Measurements from ENCODE around the gene ZBTB17.

Gene ZBTB17

DNA sequence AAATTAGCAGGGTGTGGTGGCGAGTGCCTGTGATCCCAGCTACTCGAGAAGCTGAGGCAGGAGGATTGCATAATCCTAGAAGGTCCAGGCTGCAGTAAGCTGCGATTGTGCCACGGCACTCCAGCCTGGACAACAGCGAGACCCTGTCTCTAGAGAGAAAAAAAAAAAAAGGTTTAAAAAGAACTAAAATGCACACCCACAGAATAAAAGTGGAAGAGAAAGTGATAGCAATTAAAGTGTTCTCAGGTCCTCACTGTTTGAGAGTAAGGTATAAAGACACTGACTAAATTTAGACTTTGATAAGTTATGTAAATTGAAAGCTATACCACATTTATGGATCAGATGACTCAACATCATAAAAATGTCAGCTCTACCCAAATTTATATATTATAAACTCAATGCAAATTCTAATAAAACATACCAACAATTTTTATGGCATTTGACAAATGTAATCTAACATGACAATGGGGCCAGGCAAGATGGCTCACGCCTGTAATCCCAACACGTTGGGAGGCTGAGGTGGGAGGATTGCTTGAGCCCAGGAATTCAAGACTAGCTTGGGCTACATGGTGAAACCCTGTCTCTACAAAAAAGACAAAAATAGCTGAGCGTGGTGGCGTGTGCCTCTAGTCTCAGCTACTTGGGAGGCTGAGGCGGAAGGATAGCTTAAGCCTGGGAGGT, 11.8 kb downstream of the ZBTB17 start:
- peak overlapping the region; percentile 8 for H3K4me3 ChIP-seq (ENCODE audit: low read depth, low read length)
- TF ChIP-seq, protein P1, sequence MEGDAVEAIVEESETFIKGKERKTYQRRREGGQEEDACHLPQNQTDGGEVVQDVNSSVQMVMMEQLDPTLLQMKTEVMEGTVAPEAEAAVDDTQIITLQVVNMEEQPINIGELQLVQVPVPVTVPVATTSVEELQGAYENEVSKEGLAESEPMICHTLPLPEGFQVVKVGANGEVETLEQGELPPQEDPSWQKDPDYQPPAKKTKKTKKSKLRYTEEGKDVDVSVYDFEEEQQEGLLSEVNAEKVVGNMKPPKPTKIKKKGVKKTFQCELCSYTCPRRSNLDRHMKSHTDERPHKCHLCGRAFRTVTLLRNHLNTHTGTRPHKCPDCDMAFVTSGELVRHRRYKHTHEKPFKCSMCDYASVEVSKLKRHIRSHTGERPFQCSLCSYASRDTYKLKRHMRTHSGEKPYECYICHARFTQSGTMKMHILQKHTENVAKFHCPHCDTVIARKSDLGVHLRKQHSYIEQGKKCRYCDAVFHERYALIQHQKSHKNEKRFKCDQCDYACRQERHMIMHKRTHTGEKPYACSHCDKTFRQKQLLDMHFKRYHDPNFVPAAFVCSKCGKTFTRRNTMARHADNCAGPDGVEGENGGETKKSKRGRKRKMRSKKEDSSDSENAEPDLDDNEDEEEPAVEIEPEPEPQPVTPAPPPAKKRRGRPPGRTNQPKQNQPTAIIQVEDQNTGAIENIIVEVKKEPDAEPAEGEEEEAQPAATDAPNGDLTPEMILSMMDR (IDR thresholded peaks at IDR 0.05; ENCODE audit: insufficient read depth, low read depth, low read length, missing control alignments) = no peak
- peak; percentile 70 for DNase-seq (ENCODE audit: low read depth)

- TF ChIP-seq, protein P1 (IDR thresholded peaks at IDR 0.05; ENCODE audit: insufficient read depth, low read depth, low read length, missing control alignments) = no peak
- DNase-seq (ENCODE audit: low read depth) = peak; percentile 53
- peak overlapping the region; percentile 8 for H3K4me3 ChIP-seq (ENCODE audit: low read depth, low read length)
Measured at GRCh38 chr1:15963363-15963967, 12.4 kb downstream of the ZBTB17 start.

DNA sequence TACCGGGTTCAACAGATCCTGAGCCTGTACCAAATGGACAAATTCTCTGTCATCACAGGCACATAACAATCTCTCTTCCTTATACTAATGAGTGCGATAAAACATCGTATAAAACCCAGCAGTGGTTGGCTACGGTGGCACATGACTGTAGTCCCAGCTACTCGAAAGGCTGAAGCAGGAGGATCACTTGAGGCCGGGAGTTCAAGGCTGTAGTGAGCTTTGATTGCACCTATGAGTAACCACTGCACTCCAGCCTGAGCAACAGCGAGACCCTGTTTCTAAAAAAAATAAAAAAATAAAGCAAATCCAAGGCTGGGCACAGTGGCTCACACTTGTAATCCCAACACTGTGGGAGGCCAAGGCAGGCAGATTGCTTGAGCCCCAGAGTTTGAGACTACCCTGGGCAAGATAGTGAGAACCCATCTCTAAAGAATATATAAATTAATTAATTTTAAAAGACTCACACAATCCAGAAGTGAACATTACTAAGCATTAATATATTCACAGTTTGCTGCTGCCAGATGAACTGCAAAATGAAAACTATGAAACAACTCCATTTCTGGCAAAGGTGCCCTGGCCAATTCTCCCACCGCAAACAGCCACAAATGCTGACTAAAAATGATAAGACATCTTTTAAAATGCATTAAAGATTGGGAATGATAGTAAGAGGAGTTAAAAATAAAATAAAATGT, 13.1 kb downstream of the ZBTB17 start:
- no peak for DNase-seq (ENCODE audit: low read depth)
- H3K4me3 ChIP-seq (ENCODE audit: low read depth, low read length) = no peak overlapping the region
- TF ChIP-seq, protein P1 (IDR thresholded peaks at IDR 0.05; ENCODE audit: insufficient read depth, low read depth, low read length, missing control alignments) = no peak

GRCh38 chr1:15962176-15962575, 13.7 kb downstream of the ZBTB17 start:
- no peak for DNase-seq (ENCODE audit: low read depth)
- H3K4me3 ChIP-seq (ENCODE audit: low read depth, low read length) = no peak overlapping the region
- TF ChIP-seq, protein P1 (IDR thresholded peaks at IDR 0.05; ENCODE audit: insufficient read depth, low read depth, low read length, missing control alignments) = no peak

DNA sequence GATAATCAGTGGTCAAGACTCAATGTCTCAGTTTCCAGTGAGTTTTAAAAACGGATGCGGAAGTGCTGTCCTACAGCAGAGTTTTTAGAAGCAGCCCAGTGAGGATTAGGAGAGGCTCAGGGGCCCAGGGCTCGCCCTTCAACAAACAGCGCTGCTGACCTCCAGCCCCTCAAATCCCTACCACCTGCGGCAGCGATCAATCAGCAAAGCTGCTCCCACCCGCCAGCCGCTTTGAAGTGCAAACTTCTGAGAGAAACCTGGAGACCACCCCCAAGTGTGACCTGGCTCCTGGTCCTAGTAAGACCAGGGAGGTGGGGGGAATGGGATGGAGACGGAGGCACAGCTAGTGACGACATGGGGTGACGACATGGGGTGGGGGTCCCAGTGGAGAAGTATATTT, 14.4 kb downstream of the ZBTB17 start:
- H3K4me3 ChIP-seq (ENCODE audit: low read depth, low read length) = no peak overlapping the region
- TF ChIP-seq, protein P1 (IDR thresholded peaks at IDR 0.05; ENCODE audit: insufficient read depth, low read depth, low read length, missing control alignments) = no peak
- no peak for DNase-seq (ENCODE audit: low read depth)

- no peak for DNase-seq (ENCODE audit: low read depth)
- TF ChIP-seq, protein P1 (IDR thresholded peaks at IDR 0.05; ENCODE audit: insufficient read depth, low read depth, low read length, missing control alignments) = no peak
- H3K4me3 ChIP-seq (ENCODE audit: low read depth, low read length) = no peak overlapping the region
Measured at GRCh38 chr1:15960808-15961207, 15.1 kb downstream of the ZBTB17 start.
